NCI-H1048 (cell line): Measurements from ENCODE around the gene RARG.

Source experiments
- DNase-seq: peaks from one replicate; lab custom pipeline; 2025; lab: John Stamatoyannopoulos, UW

The RARG gene

DNA sequence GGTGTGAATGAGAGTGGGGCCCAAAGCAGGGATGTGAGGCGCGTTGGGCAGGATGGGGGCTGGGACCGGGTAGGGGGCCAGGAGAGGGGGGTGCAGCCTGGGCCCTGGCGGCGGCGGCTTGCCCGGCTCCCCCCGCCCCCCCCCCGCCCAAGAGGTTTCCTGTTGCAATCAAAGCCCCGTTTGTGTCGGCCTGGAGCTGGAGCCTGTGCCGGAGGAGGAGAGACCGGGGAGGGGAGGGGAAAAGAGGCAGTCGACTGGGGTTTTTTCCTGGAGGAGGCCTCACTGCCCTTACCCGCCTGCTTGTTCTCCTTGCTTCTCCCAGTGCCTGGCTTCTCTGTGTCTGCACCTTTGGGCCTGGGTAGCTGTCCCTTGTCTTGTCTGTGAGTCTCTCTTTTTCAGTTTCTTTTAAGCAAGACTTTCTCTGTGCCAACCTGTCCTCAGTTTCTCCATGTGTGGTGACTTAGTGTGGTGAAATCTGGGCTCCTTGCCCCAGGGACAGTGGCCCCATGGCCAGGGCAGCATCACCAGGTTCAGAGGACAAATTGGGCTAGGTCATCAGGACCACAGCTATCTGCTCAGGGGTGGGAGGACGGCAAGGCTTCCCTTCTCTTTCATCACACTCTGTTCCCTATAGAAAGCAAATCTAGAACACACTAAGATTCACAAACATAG is 8.5 kb downstream of the RARG start:
- no peak for DNase-seq

GRCh38 chr12:53222806-53223261 is 9.2 kb downstream of the RARG start:
- no peak for DNase-seq

DNA sequence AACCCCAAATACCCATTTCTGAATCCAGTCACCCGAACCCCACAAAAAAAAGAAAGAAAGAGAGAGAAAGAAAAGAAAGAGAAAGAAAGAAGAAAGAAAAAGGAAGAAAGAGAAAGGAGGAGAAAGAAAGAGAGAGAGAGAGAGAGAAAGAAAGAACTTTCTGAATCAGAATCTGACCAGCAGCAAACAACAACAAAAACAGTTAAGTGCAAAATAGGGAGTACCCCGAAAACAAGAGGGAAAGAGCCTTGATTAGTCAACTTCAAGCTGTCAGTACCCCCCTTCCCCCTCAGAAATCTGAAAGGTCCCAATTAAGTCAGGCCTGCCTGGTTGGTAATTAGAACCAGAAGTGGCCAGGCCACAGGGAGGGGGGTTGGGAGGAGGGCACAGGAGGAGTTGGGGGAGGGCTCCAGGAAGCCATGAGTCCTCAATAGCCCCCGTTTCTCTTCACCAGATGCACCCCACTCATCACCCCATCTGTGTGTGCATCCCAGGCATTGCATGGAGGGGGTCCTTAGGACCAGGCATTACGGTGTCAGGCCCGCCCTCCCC is 9.8 kb downstream of the RARG start:
- DNase-seq = no peak

DNA sequence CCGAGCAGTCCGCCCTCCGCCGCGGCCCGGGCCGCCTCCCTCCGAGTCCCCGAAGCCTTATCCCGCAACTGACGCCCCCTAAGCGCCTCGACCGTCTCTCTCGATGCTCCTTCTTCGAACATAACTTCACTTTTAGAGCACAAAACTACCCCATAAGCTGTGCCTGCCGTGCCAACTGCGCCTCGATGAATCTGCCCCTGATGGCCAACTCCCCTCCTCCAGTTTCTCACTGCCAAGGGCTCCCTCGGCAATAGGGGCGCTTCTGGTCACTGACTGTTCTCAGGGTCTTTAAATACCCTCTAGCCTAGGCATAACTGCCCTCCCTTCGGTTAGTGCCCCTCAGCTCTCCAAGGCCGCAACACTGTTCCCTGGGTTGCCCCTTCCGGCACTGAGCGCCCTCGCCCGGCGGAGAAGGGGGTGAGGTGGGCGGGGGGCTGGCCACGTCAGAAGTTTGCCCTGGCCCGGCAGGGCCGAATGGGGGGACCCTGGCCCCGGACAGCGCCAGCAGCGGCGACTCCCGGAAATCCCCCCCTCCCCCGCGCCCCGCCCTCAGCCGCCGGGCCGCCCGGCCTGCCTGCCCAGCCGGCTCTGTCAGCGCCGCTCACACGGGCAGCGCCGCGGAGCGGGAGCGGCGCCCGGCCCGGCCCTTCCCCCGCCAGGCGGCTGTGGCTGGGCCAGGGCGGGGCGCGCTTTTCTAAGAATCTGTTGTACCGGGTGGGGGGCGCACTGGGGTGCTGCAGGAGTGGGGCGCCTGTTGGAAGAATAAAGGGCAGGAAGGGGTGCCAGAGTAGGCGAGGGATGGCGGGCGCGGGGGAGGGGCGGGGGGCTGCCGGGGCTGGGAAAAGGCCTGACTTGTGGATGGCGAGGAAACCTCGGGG is 10.6 kb downstream of the RARG start:
- no peak for DNase-seq

- DNase-seq = peak; percentile 69
These were observed 11.3 kb downstream of the RARG start for GRCh38 chr12:53220694-53221202.

- DNase-seq = no peak
These were observed 11.9 kb downstream of the RARG start for GRCh38 chr12:53219956-53220693.

GRCh38 chr12:53219292-53219955 is 12.6 kb downstream of the RARG start:
- no peak for DNase-seq

DNA sequence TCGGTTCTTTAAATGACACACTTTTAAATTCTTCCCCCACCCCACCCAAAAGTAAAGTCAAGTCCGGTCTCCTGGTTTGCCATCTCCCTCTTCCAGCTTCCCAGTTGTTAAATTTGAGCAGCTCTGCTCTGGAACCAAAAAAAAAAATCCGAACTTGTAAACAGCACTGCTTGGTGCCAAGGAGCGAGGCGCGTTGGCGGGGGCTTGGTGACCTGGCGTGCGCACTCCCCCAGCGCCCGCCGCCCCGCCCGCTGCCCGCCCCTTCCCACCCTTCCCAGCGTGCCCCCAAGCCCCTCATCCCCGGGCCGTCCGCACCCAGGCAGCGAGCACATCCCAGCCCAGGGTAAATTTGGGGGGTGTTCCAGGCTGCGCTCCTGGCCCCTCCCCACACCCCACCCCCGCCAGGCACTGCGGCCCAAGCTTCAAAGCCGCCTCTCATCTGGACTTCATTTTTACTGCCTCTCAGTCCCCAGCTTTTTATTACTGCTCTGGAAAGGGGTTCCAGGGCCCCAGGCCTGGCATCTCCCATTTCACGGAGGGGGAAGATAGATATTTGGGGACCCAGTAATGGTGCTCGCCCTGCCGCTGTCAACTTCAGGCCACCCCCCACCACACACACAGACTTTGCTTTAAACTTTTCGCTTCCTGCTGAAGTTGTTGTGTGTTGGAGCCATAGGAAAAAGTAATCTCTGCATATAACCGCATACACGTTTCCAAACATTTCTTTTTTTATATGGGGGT is 13.3 kb downstream of the RARG start:
- DNase-seq = no peak

- DNase-seq = no peak
These were observed 14.1 kb downstream of the RARG start for GRCh38 chr12:53217931-53218307.

GRCh38 chr12:53217051-53217930 is 14.7 kb downstream of the RARG start:
- no peak for DNase-seq

DNA sequence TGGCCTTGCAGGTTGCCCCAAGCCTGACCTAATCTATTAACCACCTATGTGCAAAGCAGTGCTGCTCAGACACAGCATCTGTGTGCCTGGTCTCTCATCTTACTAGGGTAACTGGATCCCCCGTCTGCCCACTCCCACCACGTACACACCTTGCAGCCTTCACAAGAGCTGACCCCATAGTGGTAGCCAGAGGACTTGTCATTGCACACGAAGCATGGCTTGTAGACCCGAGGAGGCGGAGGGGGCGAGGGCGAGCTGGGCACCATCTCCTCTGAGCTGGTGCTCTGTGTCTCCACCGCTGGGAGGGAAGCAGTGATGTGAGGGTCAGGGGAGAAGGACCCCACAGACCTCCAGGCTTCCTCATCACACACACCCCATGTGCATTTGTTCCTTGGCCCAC is 16.5 kb downstream of the RARG start:
- DNase-seq = no peak

DNA sequence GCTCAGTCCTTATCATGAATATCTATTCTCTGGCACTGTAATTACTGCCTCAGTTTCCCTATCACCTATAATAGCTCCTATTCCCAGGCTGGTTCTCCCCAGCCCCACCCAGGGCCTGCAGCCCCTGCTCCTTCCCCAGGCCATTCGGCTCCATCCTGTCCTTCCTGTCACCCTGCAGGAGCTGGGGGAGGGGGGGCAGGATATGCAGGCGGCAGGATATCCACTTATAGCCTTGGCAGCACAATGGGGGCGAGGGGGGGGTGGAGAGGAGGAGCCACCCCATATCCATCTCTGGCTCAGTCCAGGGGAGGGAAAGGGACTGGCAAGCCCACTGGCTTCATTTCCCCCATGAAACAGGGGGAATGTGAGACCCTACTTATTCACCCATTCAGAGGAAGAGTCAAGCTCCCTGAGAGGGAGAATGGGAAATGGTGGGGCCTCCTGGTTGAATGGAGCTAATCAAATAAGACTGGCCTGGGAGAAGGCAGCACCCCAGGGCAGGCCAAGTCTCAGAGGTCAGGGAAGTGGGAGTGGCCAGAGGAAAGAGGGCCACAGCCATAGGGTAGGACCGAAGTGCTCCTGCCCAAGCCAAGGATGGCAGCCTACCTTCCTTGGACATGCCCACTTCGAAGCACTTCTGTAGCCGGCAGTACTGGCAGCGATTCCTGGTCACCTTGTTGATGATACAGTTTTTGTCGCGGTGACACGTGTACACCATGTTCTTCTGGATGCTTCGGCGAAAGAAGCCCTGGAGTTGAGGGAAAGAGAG is 17.1 kb downstream of the RARG start:
- DNase-seq = no peak

- DNase-seq = no peak
These were observed 17.8 kb downstream of the RARG start for GRCh38 chr12:53214221-53214620.

- peak; percentile 59 for DNase-seq
These were observed 18.7 kb downstream of the RARG start for GRCh38 chr12:53213348-53213747.

GRCh38 chr12:53212931-53213330 is 19.1 kb downstream of the RARG start:
- no peak for DNase-seq

GRCh38 chr12:53211476-53212381 is 20.3 kb downstream of the RARG start:
- DNase-seq = no peak

DNA sequence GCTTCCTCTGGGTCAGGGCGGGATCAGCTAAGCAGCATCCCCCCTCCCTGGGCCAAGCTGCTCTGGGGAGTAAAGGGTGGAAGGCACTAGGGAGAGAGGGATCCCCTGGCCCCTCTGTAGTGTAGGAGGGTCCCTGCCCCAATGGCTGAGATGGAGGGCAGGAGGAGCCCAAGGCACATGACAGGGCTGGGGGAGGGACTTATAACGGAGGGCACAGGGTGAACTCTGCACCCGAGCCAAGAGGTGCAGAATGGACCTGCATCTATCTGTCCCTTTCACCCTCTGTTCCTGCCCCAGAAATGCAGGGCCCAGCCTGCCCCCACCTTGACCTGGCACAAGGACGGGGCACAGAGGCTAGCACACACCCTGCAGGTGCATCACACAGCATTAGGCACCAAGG is 21.2 kb downstream of the RARG start:
- no peak for DNase-seq

DNA sequence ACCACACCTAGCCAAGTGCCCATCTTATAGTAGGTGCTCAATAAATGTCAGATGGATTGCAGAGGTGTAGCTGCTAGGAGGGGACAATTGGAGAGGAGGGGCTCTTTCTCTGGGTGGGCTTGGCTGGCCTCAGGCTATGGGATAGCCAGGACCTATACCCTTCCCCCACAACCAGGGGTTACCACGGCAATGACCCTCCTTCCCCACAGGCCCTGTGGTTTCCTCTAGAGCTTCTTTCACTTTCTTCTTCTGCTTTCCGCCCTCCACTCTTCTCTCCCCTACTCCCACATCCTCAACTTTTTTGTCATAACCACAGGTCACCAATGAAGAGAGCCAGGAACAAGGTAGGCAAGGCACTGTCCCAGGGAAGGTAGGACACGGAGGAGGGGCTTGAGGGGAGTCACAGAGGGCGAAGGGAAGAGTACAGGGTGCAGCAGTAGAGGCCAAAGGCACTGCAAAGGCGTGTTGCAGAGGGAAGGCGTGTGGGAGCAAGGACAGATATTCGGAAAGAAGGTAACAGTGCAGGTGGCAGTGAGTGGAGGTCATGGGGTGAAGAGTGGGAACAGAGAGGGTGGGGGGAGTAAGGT is 23.0 kb downstream of the RARG start:
- DNase-seq = no peak
